CD4-positive, alpha-beta memory T cell (primary cell): ENCODE results near the gene LGALS7. TPM values are rescaled to one million over a fixed set of nuclear protein-coding genes. Genes with fewer than 3 reads are reported as not detected.

Source experiments
- CTCF ChIA-PET: fragments of 350-600 bp; sonication (Branson Sonifier 250); formaldehyde crosslinking; loops from one replicate; lab custom pipeline; 2021; ENCODE audit warnings: inconsistent platforms; ENCODE audit not compliant: partially characterized antibody; lab: Charles Lee
- POLR2A ChIA-PET: fragments of 350-600 bp; sonication (Branson Sonifier 250); formaldehyde crosslinking; loops from one replicate; lab custom pipeline; 2021; ENCODE audit not compliant: partially characterized antibody; lab: Charles Lee
- DNase-seq, 5 donors: peaks; one replicate each; pipeline versions ENCODE4 v3.0.0 to v3.0.0-alpha.2; 2020 to 2022; ENCODE audit warnings: mixed read lengths in 1 of 5
- H3K27ac ChIP-seq: one replicate; pipeline ENCODE4 v1.7.0; 2013; ENCODE audit warnings: low read depth, low read length
- H3K27me3 ChIP-seq: 2 replicates; pipeline ENCODE4 v1.7.0; 2013; ENCODE audit warnings: mild to moderate bottlenecking, low read length, moderate library complexity; ENCODE audit not compliant: insufficient read depth
- H3K36me3 ChIP-seq: 2 replicates; pipeline ENCODE4 v1.7.0; 2013; ENCODE audit warnings: mild to moderate bottlenecking, low read length, moderate library complexity; ENCODE audit not compliant: insufficient read depth
- H3K4me1 ChIP-seq: 2 replicates; pipeline ENCODE4 v1.7.0; 2013; ENCODE audit warnings: mild to moderate bottlenecking, low read length, moderate library complexity; ENCODE audit not compliant: insufficient read depth
- H3K4me3 ChIP-seq, 2 donors: one replicate each; pipeline ENCODE4 v1.7.0; 2013; ENCODE audit warnings: low read length in 2 of 2, mild to moderate bottlenecking in 1 of 2
- H3K9me3 ChIP-seq, 2 donors: one replicate each; pipeline ENCODE4 v1.7.0; 2013; ENCODE audit warnings: low read length in 2 of 2, control low read depth in 1 of 2; ENCODE audit not compliant: control insufficient read depth in 1 of 2
- H3K27ac Mint-ChIP-seq, 7 donors: one replicate each; pipeline ENCODE4 v1.8.0; 2020 to 2021; ENCODE audit warnings: mixed read lengths in 7 of 7, mild to moderate bottlenecking in 6 of 7, inconsistent platforms in 3 of 7, moderate library complexity in 3 of 7
- H3K27me3 Mint-ChIP-seq, 2 donors: one replicate each; pipeline ENCODE4 v1.8.0; 2020 to 2021; ENCODE audit warnings: mixed read lengths in 2 of 2
- H3K36me3 Mint-ChIP-seq, 2 donors: one replicate each; pipeline ENCODE4 v1.8.0; 2020 to 2021; ENCODE audit warnings: mixed read lengths in 2 of 2, inconsistent platforms in 1 of 2, mild to moderate bottlenecking in 1 of 2
- H3K4me1 Mint-ChIP-seq, 4 donors: one replicate each; pipeline ENCODE4 v1.8.0; 2020 to 2021; ENCODE audit warnings: mixed read lengths in 4 of 4, mild to moderate bottlenecking in 1 of 4
- H3K4me3 Mint-ChIP-seq, 8 donors: one replicate each; pipeline ENCODE4 v1.8.0; 2020 to 2021; ENCODE audit warnings: mixed read lengths in 8 of 8, mild to moderate bottlenecking in 7 of 8, moderate library complexity in 6 of 8, inconsistent platforms in 3 of 8
- H3K9me3 Mint-ChIP-seq, 8 donors: one replicate each; pipeline ENCODE4 v1.8.0; 2020 to 2021; ENCODE audit warnings: mixed read lengths in 8 of 8, mild to moderate bottlenecking in 5 of 8, inconsistent platforms in 3 of 8, moderate library complexity in 1 of 8
- intact Hi-C: fragments of 100-400 bp; cut with micrococcal nuclease; formaldehyde crosslinking; loops from one replicate; pipeline ENCODE4 v1.15.1; 2023
- polyA plus RNA-seq, 2 donors: library from polyadenylated mRNA; unstranded; fragments of 300-500 nt; fragmentation: Illumina TruSeq; gene quantifications; one replicate each; pipeline ENCODE4 v1.2.3, GENCODE V29; 2021
- total RNA-seq, 2 experiments: library from RNA; stranded (reverse); gene quantifications; one replicate each; pipeline ENCODE4 v1.2.3, GENCODE V29; 2021

LGALS7 gene
- total and polyA plus RNA-seq, 4 experiments from 2014 or later, result not detected

- Histone ChIP-seq H3K27ac (no peak overlapping the region), H3K36me3 (no peaks in the 10 kb centered on the region), H3K4me3 (no peak overlapping the region), H3K27me3 (no peaks in the 10 kb centered on the region), H3K4me1 (peaks cover 17% of the 10 kb centered on the region), H3K9me3 (no peaks in the 10 kb centered on the region)
- Mint-ChIP-seq H3K4me1 (peaks cover 6 to 14% (median 11%) of the 10 kb centered on the region in 4 donors), H3K36me3 (no peaks in the 10 kb centered on the region), H3K9me3 (no peaks in the 10 kb centered on the region), H3K4me3 (peak overlapping the region in 1 of 8 donors; percentile 26), H3K27ac (peak overlapping the region in 1 of 7 donors; percentile 22), H3K27me3 (no peaks in the 10 kb centered on the region)
- CTCF ChIA-PET, result no interaction called here
- DNase-seq, result no peak
- POLR2A ChIA-PET, result interaction anchor here (1.0 to 1.3 kb wide), 3 partner anchors 9 to 187 kb away, joined by 3 to 4 read pairs (median 3); partner anchors contain the start of genes MRPS12 and SARS2
- intact Hi-C loops, result no loop called here
Measured at GRCh38 chr19:38743394-38744297, 29.7 kb downstream of the LGALS7 start.

DNA sequence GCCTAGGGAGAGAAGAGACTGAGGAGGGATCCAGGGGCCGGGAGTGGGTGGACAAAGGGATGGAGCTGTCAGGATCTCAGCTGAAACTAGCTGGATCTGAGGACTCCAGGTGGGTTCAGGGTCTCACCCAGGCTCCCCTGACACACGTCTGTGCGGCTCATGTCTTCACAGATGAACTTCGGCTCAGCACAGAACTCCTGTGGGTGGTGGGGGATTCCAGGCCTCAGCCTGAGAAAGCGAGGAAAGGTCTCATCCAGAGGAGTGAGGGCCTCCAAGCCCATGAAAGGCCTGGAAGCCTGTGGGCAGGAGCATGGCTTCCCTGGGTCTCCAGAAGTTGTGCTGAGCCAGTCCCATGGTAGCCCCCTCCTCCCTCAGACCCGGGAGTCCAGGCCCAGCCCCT, 30.4 kb downstream of the LGALS7 start:
- Mint-ChIP-seq H3K4me3 (no peak overlapping the region), H3K27me3 (no peaks in the 10 kb centered on the region), H3K9me3 (no peaks in the 10 kb centered on the region), H3K27ac (no peak overlapping the region), H3K4me1 (peaks cover 7 to 19% (median 15%) of the 10 kb centered on the region in 4 donors), H3K36me3 (no peaks in the 10 kb centered on the region)
- ChIA-PET CTCF (interaction anchor here (0.6 kb wide), 1 partner anchor 203 kb away, joined by 3 read pairs; no protein-coding TSS in a partner anchor), POLR2A (no interaction called here)
- intact Hi-C loops, result no loop called here
- no peaks in the 10 kb centered on the region for H3K27me3 ChIP-seq
- H3K36me3 ChIP-seq, result no peaks in the 10 kb centered on the region
- H3K4me3 ChIP-seq, result no peak overlapping the region
- no peak overlapping the region for H3K27ac ChIP-seq
- DNase-seq, result no peak
- H3K9me3 ChIP-seq, result no peaks in the 10 kb centered on the region
- peaks cover 24% of the 10 kb centered on the region for H3K4me1 ChIP-seq

GRCh38 chr19:38742296-38742695, 31.0 kb downstream of the LGALS7 start:
- Histone ChIP-seq H3K36me3 (no peaks in the 10 kb centered on the region), H3K27me3 (no peaks in the 10 kb centered on the region), H3K4me3 (no peak overlapping the region), H3K9me3 (no peaks in the 10 kb centered on the region), H3K4me1 (peaks cover 27% of the 10 kb centered on the region), H3K27ac (no peak overlapping the region)
- Mint-ChIP-seq H3K4me1 (peaks cover 12 to 24% (median 19%) of the 10 kb centered on the region in 4 donors), H3K36me3 (no peaks in the 10 kb centered on the region), H3K9me3 (no peaks in the 10 kb centered on the region), H3K4me3 (no peak overlapping the region), H3K27me3 (peaks cover 0 to 2% of the 10 kb centered on the region in 2 donors), H3K27ac (no peak overlapping the region)
- ChIA-PET CTCF (interaction anchor here (0.6 kb wide), 1 partner anchor 204 kb away, joined by 3 read pairs; no protein-coding TSS in a partner anchor), POLR2A (interaction anchor here (0.6 kb wide), 1 partner anchor 104 kb away, joined by 3 read pairs; no protein-coding TSS in a partner anchor)
- no peak for DNase-seq
- intact Hi-C loops, result no loop called here

GRCh38 chr19:38741670-38742069, 31.6 kb downstream of the LGALS7 start:
- H3K27ac Mint-ChIP-seq, result peak overlapping the region in 2 of 7 donors; percentile 30 to 46
- Histone ChIP-seq H3K4me1 (peaks cover 30% of the 10 kb centered on the region), H3K27me3 (no peaks in the 10 kb centered on the region), H3K4me3 (no peak overlapping the region), H3K9me3 (no peaks in the 10 kb centered on the region), H3K27ac (no peak overlapping the region), H3K36me3 (no peaks in the 10 kb centered on the region)
- intact Hi-C loops, result no loop called here
- ChIA-PET CTCF (no interaction called here), POLR2A (interaction anchor here (1.0 kb wide), 1 partner anchor 101 kb away, joined by 3 read pairs; no protein-coding TSS in a partner anchor)
- H3K4me3 Mint-ChIP-seq, result no peak overlapping the region
- H3K36me3 Mint-ChIP-seq, result no peaks in the 10 kb centered on the region
- H3K4me1 Mint-ChIP-seq, result peaks cover 12 to 25% (median 20%) of the 10 kb centered on the region in 4 donors
- no peaks in the 10 kb centered on the region for H3K9me3 Mint-ChIP-seq
- peaks cover 0 to 2% of the 10 kb centered on the region in 2 donors for H3K27me3 Mint-ChIP-seq
- no peak for DNase-seq

DNA sequence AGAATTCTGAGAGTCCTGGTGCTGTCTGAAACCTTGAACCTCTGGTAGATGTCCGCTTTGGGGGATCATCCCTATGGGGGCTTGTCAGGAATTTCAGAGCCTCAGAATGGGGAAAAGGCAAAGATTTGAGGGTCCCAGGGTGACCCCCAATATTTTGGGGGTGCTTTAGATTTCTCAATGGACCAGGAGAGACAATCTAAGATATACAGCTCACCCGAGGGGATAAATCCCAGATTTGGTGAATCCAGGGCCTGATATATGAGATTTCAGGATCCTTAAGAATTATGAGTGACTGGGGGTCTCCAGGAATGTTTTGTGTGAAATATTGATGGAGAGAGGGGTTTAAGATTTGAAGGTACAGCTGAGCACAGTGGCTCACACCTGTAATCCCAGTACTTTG, 32.4 kb downstream of the LGALS7 start:
- CTCF ChIA-PET, result no interaction called here

GRCh38 chr19:38740257-38740592, 33.1 kb downstream of the LGALS7 start:
- POLR2A ChIA-PET, result interaction anchor here (1.0 kb wide), 1 partner anchor 30 kb away, joined by 3 read pairs; no protein-coding TSS in a partner anchor
- H3K4me3 ChIP-seq, result no peak overlapping the region
- no peak overlapping the region for H3K4me3 Mint-ChIP-seq
- no peaks in the 10 kb centered on the region for H3K36me3 Mint-ChIP-seq
- DNase-seq, result no peak
- intact Hi-C loops, result no loop called here
- no peaks in the 10 kb centered on the region for H3K27me3 ChIP-seq
- H3K27ac ChIP-seq, result no peak overlapping the region
- H3K9me3 Mint-ChIP-seq, result no peaks in the 10 kb centered on the region
- peaks cover 38% of the 10 kb centered on the region for H3K4me1 ChIP-seq
- H3K27me3 Mint-ChIP-seq, result peaks cover 0 to 2% of the 10 kb centered on the region in 2 donors
- H3K9me3 ChIP-seq, result no peaks in the 10 kb centered on the region
- peak overlapping the region in 1 of 7 donors; percentile 62 for H3K27ac Mint-ChIP-seq
- CTCF ChIA-PET, result interaction anchor here (1.0 kb wide), 1 partner anchor 55 kb away, joined by 3 read pairs; no protein-coding TSS in a partner anchor
- no peaks in the 10 kb centered on the region for H3K36me3 ChIP-seq
- H3K4me1 Mint-ChIP-seq, result peaks cover 13 to 32% (median 21%) of the 10 kb centered on the region in 4 donors

More for the DNA sequence above, 32.4 kb downstream of the LGALS7 start:
- no peak for DNase-seq
- no peaks in the 10 kb centered on the region for H3K36me3 Mint-ChIP-seq
- peak overlapping the region in 2 of 8 donors; percentile 26 to 36 for H3K4me3 Mint-ChIP-seq
- peaks cover 12 to 29% (median 21%) of the 10 kb centered on the region in 4 donors for H3K4me1 Mint-ChIP-seq
- Histone ChIP-seq H3K36me3 (no peaks in the 10 kb centered on the region), H3K9me3 (no peaks in the 10 kb centered on the region), H3K27me3 (no peaks in the 10 kb centered on the region), H3K27ac (no peak overlapping the region), H3K4me1 (peaks cover 35% of the 10 kb centered on the region), H3K4me3 (no peak overlapping the region)
- POLR2A ChIA-PET, result interaction anchor here (1.0 kb wide), 2 partner anchors 29 to 102 kb away, joined by 3 read pairs; no protein-coding TSS in a partner anchor
- no peaks in the 10 kb centered on the region for H3K9me3 Mint-ChIP-seq
- peak overlapping the region in 3 of 7 donors; percentile 29 to 60 (median 56) for H3K27ac Mint-ChIP-seq
- intact Hi-C loops, result no loop called here
- peaks cover 0 to 2% of the 10 kb centered on the region in 2 donors for H3K27me3 Mint-ChIP-seq
